ENCODE data around the gene MYOM3.

MYOM3 gene

DNA sequence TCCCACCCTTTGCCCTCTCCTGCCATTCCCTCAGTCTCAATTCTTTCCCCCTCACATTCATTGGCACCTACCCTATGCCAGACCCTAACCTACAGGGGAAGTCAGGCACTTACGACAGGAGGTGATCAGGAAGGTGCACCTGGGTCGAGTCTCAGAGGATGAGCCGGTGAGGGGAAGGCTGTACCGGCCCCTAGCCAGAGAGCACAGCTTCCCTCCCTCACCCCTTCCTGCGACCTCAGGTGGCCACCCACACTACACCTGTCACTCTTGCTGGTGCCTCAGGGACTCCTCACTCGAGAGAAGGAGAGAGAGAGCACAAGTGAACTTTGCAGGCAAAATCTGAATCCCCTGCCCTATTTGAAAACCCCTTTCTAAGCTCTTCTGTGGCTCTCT is 1.7 kb upstream of the MYOM3 start:
- DNase-seq: no peak

DNA sequence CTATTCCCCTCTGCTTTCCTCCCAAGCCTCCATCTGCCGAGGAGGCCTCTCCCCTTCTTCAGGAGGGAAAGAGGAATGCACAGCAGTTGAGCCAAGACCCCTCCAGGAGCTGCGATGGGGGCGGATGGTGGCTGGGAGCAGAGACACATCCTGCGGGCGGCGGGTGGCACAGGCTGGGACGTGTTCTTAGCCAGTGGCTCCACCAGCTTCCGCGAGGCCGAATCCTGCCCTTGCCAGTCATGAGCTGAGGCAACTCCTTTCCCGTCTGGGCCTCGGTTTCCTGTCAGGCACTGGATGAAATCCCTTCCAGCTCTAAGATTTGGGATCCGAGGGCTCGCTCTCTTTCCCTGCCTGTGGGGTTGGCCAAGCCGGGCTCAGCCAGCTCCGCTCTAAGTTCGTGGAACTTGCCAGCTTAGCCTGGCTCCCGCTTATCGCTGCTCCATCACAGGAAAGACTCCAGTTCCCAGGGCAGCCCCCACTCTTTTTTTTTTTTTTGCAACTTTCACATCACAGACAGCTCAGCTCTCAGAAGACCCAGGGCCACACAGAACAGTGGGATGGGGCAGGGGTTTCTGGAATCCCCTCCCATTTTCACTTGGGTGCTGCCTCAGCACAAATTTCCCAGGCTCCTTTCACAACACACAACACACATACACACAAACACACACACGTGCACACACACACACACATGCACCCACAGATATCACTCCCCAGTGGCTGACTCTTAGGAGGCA is 506 bp downstream of the MYOM3 start:
- no peak for DNase-seq

DNA sequence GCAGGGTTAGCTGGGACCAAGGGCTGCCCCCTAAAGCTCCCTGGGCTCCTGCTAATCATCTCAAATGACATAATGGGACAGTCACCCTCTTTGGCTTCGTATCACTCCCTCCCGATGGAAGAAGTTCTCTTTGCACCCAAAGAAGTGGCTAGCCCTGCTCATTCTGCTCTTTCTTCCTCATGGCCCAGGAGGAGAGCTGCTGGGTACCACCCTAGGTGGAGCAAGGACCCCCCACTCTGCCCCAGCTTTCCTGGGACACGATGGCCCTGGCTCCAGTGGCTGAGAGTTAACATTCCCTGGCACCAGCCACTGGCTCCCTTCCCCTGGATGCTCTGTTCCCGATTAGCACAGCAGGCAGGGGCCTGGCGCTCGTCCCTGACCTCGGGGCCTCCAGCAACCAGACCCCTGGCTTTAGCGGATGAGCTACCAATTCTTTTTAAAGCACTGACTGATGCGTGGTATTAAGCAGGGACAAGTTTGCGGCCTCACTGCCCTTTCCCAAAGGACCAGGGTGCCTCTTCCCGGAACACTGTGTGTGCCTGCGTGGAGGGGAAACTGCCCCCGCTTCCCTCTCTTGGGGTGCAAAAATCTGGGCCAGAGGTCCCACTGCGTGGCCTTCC is 1.2 kb downstream of the MYOM3 start:
- no peak for DNase-seq

- DNase-seq: no peak
These were observed 2.1 kb downstream of the MYOM3 start for GRCh38 chr1:24109686-24110475.

- no peak for DNase-seq
These were observed 2.8 kb downstream of the MYOM3 start for GRCh38 chr1:24109166-24109483.

GRCh38 chr1:24108334-24109165 is 3.4 kb downstream of the MYOM3 start:
- peak; percentile 75 for DNase-seq

GRCh38 chr1:24107462-24108138 is 4.3 kb downstream of the MYOM3 start:
- DNase-seq: peak; percentile 24

GRCh38 chr1:24105368-24106160 is 6.4 kb downstream of the MYOM3 start:
- DNase-seq: no peak

GRCh38 chr1:24104854-24105253 is 7.1 kb downstream of the MYOM3 start:
- no peak for DNase-seq

- DNase-seq: no peak
These were observed 8.1 kb downstream of the MYOM3 start for GRCh38 chr1:24103879-24104278.

GRCh38 chr1:24103408-24103807 is 8.5 kb downstream of the MYOM3 start:
- DNase-seq: no peak

- no peak for DNase-seq
These were observed 9.0 kb downstream of the MYOM3 start for GRCh38 chr1:24102961-24103360.

- DNase-seq: no peak
These were observed 9.9 kb downstream of the MYOM3 start for GRCh38 chr1:24101796-24102586.

GRCh38 chr1:24100945-24101737 is 10.8 kb downstream of the MYOM3 start:
- no peak for DNase-seq

- no peak for DNase-seq
These were observed 12.8 kb downstream of the MYOM3 start for GRCh38 chr1:24098943-24099638.

- DNase-seq: no peak
These were observed 13.8 kb downstream of the MYOM3 start for GRCh38 chr1:24098102-24098501.

GRCh38 chr1:24097663-24098062 is 14.3 kb downstream of the MYOM3 start:
- no peak for DNase-seq

GRCh38 chr1:24096739-24097103 is 15.2 kb downstream of the MYOM3 start:
- DNase-seq: no peak

DNA sequence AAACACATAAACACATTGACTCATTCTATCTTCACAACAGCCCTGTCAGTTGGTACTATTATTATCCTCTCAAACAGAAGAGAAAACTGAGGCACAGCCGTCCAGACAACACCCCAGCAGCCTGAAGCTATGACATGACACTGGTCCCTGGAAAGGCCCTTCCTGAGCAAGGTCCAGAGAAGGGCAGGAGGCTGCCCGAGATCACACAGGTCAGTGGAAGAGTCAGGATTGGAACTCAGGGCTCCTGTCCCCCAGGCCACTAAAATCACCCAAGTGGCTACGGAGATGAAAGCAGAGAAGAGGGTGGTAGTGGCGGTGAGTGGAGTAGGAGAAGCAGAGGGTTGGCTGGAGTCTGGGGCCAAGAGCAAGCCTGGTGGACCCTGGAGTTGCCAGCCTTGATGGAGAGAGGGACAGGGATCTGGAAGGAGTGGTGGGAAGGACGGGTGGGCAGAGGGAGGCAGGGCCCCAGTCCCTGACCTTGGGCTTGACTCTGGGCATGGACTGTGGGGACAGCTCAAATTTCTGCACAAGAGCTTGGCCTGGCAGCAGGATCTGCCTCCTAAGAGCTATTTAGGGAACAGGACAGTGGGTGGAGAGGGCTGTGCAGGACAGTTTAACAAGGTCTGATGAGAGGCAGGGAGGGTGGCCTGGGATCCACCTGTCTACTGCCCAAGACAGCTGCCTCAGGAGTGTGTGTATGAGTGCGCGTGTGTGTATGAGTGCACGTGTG is 15.8 kb downstream of the MYOM3 start:
- DNase-seq: no peak

Data from HCEC 1CT (cell line).